Activated CD4-positive, alpha-beta T cell treated with anti-CD3 and anti-CD28 coated beads, Interleukin-2, Interleukin-6, amounts not matched to agents 100 ng/mL and 50 ng/mL, durations not matched to agents 16 hours and 8 hours (primary cell): ENCODE measurements around the gene TRMT6.

Experiments used
- DNase-seq: peaks from one replicate; pipeline ENCODE4 v3.0.0-alpha.2; 2020

TRMT6 gene, protein sequence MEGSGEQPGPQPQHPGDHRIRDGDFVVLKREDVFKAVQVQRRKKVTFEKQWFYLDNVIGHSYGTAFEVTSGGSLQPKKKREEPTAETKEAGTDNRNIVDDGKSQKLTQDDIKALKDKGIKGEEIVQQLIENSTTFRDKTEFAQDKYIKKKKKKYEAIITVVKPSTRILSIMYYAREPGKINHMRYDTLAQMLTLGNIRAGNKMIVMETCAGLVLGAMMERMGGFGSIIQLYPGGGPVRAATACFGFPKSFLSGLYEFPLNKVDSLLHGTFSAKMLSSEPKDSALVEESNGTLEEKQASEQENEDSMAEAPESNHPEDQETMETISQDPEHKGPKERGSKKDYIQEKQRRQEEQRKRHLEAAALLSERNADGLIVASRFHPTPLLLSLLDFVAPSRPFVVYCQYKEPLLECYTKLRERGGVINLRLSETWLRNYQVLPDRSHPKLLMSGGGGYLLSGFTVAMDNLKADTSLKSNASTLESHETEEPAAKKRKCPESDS

DNA sequence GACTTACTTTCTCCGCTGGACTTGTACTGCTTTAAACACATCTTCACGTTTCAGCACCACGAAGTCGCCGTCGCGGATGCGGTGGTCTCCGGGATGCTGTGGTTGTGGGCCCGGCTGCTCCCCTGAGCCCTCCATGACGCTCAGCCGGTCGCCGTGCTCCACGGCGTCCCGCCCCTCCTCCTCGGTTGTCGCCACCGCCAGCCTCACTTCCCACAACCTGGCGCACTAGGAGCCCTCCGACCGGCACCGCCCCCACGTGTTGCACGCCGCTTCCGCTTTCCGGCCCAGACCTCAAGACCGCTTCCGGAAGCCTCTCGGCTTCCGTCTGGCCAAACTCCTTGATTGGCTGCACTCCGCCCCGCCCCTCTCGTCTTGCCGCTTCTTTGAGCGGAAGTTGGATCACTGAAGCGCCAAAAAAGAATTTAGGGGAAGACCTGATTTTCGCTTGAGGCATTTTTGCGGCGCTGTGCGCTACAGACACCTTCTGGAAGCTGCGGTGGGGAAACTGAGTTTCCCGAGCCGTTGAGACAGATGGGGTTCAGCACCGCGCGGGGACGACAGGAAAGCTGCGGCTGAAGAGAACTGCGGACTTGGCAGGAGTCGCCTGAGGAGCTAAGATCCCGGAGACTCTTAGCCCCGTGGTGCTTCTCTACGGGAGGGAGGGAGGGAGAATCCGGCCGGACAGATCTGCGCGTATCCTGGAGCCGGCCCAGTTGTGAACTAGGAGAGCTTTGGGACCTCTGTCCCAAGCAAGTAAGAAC lies at the start of gene TRMT6, which contains the start of gene MCM8:
TRMT6 (minus strand) TSS at position 263 of the 761 bp plus-strand sequence; CDS start at position 135, 128 bp downstream.
MCM8 (plus strand) TSS at position 382 of the 761 bp plus-strand sequence. CDS start 1,364 bp downstream, outside the sequence.
- peak; percentile 98 for DNase-seq

DNA sequence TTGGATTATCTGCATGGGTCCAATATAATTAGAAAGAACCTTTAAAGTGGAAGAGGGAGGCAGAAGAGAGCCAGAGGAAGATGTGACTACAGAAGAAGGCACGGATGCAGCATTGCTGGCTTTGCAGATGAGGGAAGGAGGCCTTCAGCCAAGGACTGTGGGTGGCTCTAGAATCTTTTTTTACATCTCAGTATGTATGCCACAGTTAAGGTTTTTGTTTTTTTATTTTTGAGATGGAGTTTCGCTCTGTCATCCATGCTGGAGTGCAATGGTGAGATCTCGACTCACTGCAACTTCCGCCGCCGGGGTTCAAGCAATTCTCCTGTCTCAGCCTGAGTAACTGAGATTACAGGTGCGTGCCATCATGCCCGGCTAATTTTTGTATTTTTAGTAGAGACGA lies 49.5 kb upstream of the TRMT6 start:
- no peak for DNase-seq

DNA sequence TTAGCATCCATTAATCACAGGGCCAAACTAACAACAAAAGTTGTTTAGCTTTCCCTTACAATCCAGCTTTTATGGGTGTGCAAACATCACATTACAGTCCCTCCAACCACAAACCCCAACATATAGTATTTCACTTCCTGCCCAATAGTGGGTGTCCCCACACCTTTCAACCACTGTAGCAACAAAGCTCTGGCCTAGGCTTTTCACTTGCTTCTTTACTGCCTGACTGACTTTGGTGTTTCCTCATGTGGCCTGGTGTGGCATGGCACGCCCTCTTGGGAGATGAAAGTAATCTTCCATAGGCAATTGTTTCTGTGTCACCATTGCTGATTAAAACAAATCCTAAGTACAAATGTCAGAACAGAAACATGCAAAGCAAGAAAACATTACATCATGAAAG lies 46.4 kb upstream of the TRMT6 start:
- DNase-seq = peak; percentile 69

DNA sequence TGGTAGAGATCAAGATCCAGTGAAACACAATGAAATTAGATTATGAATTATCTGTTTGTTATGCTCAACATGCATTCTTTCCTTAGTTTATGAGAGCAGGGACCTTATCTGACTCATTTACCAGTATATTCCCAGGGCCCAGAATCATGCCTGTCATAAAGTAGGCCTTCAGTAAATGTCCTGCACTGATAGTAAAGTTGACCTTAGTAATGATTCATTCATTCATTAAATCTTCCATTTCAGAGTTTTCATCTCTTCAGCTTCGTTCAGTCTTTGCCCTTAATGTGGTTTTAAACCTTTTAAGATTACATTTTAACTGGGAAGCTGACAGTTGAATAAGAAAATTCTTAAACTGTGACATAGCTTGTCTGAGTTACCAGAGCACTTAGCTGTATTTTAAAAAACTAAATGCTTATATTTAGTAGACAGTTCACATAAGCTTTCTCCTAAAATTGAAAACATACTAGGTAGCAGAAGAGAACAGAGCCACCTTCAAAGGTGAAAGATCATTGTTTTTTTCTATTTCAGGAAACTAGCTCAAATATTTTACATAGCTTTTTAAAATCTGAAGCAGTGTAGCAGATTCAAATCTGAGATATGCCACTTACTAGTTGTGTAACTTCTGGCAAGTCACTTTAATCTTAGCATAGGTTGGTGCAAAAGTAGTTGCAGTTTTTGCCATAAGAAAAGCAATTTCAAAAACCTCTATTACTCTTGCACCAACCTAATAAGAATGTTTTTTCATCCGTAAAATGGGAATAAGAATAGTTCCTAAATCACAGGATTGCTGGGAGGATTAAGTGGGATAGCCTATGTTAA lies 41.5 kb upstream of the TRMT6 start:
- no peak for DNase-seq

DNA sequence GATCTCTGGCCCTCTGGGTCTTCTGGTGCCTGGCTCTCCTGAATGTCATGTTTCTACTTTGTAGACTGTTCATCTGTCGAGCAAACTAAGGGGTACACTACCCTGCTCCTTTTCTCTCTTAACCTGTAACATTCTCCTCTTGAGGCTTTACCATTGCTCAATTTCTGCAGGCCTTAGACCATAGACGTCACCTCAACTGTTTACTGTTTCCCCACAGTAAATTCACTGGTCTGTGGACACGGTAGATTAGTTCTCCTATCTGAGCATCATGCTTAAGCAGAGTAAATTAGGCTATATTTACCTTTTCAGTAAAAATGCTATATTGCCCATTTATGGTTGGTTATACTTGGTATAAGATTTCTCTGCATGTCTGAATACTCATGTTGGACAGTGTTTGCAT lies 40.6 kb upstream of the TRMT6 start:
- DNase-seq = no peak

DNA sequence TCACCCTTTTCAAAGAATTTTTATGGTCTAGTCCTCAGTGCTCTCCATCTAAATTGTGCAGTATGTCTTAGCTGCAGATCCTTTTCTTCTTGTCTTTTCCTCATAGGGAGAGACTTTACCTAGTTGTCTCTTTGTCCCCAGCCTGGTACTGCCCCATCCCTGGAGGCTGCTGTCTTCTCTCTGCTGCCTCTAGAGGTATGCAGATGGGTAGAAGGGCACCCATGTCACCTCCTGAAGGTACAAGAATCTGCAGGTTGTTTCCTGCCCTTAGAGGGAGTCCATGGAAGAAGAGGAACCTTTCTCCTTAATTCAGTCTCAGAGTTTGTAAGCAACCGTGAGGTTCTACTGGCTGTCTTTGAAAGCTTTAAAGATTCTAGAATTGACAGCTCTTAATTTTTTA lies 39.2 kb upstream of the TRMT6 start:
- DNase-seq = no peak

DNA sequence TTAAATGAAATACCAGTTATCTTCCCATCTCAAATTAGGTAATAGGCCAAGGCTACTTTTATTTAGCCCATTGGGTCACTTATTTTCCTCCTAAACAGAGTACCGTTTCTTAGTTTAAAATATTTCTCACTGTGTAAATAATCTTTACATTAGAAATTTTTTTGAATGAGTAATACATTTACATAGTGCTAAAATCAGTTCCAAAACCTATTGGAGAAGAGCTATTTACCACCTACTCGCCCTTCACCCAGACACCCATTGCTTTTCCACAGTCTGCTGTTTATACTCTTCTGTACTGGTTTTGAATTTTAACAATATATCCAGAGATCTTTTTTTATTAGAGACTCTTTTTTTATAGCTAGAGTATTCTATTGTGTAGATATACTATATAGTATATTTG lies 37.0 kb upstream of the TRMT6 start:
- no peak for DNase-seq

DNA sequence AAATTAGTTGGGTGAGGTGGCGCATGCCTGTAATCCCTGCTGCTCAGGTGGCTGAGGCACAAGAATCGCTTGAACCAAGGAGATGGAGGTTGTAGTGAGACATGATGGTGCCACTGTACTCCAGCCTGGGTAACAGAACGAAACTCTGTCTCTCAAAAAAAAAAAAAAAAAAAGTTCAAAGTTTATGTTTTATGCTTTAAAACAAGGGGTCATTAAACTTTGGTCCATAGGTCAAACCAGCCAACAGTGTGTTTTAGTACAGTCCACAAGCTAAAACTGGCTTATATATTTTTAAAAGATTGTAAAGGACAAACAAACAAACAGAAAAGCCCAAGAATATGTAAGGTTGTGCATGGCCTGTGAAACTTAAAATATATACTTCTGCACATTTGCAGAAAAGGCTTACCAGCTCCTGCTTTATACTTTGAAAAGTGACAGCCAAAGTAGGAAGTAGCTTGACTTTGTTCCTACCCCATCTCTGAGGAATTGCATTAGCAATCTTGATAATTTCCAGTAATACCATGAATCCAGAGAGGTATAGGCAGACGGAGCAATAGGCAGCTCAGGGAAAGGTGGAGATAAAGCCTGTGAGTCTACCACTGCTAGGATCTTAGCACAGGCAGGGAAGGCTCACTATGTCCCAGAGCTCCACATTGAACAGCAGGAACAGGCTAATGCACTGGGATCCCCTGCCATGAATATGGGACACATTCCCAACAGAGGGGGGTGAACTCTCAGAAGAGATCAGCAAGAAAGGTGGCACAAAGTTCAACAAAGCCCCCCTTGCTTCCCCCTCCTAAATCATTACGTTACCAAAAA lies 30.6 kb upstream of the TRMT6 start:
- no peak for DNase-seq

DNA sequence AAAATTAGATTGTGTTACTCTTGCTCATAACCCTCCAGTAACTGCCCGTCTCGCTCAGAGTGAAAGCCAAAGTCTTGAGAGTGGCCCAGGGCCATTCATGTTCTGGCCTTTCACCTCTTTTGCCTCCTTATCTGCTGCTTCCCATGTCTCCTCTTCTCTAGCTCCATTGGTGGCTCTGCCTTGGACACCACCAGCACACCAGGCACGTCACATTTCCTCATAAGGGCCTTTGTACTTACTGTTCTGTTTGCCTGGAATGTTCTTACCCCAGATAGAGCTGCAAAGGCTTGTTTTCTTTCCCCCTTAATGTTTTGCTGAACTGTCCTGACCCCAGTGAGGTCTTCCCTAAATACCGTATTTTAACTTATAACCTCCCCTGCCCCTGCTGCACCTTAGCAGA lies 29.5 kb upstream of the TRMT6 start:
- no peak for DNase-seq

DNA sequence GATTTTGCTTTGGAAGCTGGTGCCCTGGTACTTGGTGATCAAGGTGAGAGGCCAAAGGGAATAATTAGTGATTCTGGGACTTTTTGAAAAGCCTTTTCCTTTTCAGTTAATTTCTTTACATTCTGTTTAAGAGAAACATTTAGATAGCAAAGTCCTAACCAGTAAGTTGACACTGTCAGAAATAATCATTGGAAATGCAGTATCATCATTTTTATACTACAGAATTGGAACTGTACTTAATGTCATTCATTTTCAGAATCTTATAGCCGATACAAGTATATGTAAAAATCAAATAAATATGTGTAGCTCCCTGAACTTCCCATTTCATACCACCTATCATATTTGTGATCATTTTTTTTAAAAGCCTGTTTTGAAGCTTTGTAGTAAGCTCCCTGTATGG lies 27.6 kb upstream of the TRMT6 start:
- no peak for DNase-seq

DNA sequence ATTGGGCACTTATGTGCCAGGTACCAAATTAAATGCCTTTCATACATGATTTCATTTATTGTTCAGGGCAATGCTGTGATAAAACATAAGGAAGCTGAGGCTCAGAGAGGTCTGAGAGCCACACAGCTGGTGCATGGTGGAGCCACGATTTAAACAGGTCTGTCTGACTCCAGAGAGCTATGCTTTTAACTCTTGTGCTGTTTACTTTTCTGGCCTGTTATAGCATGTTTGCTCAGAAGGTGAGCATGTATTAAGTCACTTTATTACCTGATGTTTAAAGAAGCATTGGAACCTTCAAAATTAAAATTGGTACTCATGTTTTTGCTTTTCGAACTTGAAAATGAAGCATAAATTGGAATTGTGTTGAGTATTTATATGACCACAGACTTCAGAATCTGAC lies 26.9 kb upstream of the TRMT6 start:
- DNase-seq = no peak

DNA sequence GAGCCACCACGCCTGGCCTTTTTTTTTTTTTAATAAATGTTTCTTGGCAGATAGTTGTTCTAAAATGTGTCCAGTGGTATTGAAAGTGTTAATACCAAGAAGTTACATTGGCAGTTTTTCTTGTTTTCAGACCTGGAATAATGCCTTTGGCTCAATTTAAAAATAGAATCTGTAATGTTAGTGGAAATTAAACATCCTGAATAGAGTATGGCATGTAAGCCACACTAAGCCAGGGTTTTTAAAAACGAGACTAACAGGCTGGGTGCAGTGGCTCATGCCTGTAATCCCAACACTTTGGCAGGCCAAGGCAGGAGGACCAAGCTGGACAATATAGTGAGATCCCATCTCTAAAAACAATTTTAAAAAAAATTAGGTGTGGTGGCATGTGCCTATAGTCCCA lies 25.4 kb upstream of the TRMT6 start:
- DNase-seq = no peak

DNA sequence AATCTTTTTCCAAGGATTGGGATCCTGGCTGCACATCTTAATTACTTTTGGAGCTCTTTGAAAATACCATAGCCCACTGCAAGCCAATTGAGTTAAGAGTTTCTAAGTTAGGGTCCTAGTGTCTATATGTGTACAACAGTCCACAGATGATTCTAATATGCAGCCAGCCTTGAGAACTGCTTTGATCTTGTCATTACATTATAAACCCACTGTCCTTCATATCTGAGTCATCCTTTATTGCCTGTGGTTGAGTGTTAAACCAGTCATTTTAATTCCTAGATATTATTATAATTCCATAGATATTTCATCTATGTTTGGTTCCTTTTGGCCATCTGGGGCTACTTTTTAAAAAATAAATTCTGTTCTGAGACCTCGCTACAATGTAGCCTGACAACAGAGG lies 24.2 kb upstream of the TRMT6 start:
- DNase-seq = no peak

DNA sequence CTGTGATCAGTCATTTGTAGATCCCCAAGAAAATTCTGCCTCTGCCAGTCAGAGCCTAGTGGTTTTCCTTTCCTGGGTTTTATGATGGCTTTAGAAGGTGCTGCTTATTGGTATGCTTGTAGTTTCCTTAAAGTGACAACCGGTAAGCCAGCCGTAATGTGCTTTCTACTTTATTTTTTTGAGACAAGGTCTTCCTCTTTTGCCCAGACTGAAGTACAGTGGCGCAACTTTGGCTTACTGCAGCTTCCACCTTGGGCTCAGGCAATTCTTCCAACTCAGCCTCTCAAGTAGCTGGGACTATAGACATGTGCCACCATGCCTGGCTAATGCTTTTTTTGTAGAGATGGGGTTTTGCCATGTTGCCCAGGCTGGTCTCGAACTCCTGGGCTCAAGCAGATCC lies 23.6 kb upstream of the TRMT6 start:
- no peak for DNase-seq

DNA sequence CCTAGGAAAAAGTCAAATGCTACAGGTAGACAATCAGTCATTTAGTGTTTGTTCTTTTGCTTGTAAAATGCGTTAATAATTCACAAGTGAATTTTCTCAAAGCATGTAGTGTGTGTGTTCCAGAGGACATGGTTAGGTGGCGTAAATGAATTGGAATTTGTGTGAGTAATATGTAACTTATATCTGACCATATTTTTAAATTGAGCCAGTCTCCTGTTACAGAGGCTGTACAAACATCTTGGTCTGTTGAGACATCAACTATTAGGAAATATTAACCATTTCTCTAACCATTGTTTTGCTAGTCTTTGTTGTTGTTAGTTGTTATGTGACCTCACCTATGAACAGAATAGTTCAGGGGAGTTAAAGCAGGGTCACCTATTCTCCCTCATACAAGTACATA lies 22.8 kb upstream of the TRMT6 start:
- no peak for DNase-seq

DNA sequence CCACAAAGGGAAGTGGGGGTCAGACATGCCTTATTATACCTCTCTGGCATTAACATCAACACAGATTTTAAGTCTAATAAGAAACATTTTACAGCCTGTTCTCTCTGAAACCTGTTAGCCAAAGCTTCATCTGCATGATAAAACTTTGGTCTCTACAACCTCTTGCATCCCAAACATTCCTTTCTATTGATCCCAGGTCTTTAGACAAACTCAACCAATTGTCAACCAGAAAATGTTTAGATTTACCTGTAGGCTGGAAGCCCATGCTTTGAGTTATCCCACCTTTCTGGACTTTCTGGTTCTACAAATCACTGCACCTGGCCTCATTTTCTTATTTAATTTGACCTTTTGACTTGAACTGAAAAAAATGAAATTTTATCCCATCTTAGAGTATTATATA lies 20.9 kb upstream of the TRMT6 start:
- no peak for DNase-seq

DNA sequence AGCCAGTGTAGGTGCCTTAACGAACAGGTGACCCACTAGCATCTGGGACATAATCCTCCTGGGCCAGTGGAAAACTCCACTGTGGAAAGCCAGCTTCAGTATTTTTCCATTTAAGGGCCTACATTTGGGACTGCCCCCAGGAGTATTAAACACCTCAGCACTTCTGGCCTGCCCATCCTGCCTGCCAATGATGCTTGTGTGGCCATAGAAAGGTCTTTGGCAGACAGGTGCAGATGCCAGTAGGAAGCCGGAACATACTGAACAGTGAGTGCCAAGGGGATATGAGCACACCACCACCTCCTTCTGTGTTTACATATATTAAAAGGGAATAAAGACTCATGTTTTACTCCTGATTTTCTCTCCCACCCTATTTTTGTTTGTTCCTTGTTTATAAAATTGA lies 20.0 kb upstream of the TRMT6 start:
- DNase-seq = no peak

DNA sequence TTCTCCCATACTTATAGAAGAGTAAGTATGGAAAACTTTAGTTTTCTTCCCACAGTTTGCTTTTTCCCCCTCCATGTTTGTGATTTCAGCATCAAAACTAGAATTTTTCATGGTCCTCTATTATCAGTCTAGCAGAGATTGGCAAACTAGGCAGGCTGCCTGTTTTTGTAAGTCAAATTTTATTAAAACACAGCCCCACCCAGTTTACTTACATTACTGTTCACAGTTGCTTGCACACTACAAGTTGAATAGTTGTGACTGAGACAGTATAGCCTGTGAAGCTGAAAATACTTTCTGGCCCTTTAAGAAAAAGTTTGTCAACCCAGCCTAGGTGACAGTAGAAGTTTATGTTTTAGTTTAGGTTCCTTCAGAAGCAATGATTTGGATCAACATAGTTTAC lies 19.6 kb upstream of the TRMT6 start:
- no peak for DNase-seq

DNA sequence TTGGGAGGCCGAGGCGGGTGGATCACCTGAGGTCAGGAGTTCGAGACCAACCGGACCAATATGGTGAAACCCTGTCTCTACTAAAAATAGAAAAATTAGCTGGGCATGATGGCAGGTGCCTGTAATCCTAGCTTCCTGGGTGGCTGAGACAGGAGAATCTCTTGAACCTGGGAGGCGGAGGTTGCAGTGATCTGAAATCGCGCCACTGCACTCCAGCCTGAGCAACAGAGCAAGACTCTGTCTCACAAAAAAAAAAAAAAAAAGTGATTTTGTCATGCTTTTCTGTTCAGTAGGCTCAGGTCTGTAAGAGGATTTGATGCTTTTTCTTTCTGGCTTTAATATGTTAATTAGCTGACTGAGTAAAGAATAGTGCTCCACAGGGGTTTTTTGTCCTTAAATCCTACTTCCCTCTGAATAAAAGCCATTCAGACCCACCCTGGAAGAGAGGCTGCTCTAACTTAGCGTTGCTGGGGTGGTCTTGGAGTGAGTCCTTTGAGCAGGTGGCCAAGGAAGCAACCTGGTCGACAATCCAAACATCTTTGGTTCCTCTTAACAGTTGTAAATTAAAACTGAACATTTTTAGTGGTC lies 19.1 kb upstream of the TRMT6 start:
- DNase-seq = no peak

DNA sequence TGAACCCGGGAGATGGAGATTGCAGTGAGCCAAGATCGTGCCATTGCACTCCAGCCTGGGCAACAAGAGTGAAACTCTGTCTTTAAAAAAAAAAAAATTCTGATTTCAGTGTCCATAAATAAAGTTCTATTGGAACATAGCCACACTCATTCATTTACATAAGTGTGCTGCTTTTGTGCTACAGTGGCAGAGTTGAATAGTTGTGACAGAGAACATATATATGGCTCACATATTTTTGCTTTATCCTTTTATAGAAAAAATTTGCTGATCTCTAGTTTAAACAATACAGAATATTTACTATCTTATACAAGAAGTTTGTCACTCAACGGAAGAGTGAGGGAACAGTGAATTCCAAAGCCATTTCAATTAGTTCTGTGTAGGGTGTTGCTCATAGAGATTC lies 18.1 kb upstream of the TRMT6 start:
- DNase-seq = no peak

DNA sequence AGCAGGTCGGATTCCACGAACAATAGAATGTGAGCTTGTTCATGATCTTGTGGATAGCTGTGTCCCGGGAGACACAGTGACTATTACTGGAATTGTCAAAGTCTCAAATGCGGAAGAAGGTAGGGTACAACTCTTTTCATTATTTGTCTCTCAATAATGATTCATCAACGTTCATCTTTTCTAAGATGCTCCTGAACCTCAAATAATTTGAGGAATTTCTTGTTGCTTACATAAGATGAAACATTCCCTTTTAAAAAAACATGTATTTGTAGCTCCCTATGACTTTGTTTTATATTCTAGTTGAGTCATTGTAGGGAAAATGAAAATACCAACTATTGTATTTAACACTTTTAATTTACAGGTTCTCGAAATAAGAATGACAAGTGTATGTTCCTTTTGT lies 17.1 kb upstream of the TRMT6 start:
- DNase-seq = no peak

DNA sequence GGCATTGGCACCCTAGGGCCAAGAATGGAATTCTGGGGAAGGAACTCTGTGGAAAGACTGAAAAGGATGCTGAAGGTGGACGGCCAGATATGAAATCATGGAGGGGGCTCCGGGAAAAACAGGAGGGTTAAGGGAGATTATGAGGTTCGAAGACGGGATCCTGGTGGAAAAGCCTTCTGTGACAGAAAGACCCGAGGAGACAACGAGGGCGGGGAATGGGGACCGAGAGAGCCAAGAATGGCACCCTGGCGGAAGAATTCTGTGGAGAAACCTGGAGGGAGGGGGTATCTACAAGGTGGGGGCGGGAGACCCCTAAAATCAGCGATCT lies 426 bp downstream of the TRMT6 start:
- DNase-seq = no peak
